ENCODE results near the gene ABCC1.
"Not testable (repeated sequence)": the region's sequence is repeated elsewhere in the genome, so short reads cannot be mapped to it uniquely, and the experiment has no call there.

The ABCC1 gene

GRCh38 chr16:16189842-16190241, 240.4 kb downstream of the ABCC1 start:
- DNase-seq (ENCODE audit: low read depth), result no peak

- DNase-seq (ENCODE audit: low read depth), result no peak
Observed at GRCh38 chr16:16190546-16190945, 241.1 kb downstream of the ABCC1 start.

DNA sequence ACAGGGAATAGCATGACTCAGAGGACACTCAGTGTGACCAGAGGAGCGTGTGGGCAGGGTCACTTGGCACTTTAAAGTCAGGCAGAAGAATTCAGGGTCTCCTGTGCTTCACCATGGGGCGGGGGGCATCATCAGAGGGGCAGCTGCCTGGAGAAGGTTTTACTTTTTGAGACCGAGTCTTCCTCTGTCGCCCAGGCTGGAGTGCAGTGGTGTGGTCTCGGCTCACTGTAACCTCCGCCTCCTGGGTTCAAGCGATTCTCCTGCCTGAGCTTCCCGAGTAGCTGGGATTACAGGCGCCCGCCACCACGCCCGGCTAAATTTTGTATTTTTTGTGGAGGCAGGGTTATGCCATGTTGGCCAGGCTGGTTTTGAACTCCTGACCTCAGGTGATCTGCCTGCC, 241.6 kb downstream of the ABCC1 start:
- not testable (repeated sequence) for DNase-seq (ENCODE audit: low read depth)

GRCh38 chr16:16191493-16192167, 242.2 kb downstream of the ABCC1 start:
- no peak for DNase-seq (ENCODE audit: low read depth)
